Measurements from ENCODE around the gene LPAR1. TPM values are rescaled to one million over a fixed set of nuclear protein-coding genes. Genes with fewer than 3 reads are reported as not detected.

LPAR1 gene
- total RNA-seq, 1 experiment from 2014 or later = 4.9 TPM

GRCh38 chr9:110978516-110978915 lies 59.8 kb downstream of the LPAR1 start:
- no peaks in the 10 kb centered on the region for H3K27me3 Mint-ChIP-seq (ENCODE audit: low read depth)
- CTCF ChIA-PET = no interaction called here
- POLR2A ChIA-PET = no interaction called here
- H3K4me1 Mint-ChIP-seq = peaks cover 15% of the 10 kb centered on the region
- ATAC-seq = no peak
- H3K9me3 Mint-ChIP-seq = peaks cover 6% of the 10 kb centered on the region; the same call in 1 of the 2 replicates
- H3K27ac Mint-ChIP-seq = no peak overlapping the region
- TF ChIP-seq FOXJ3 (CRISPR knock-in tag; IDR thresholded peaks at IDR 0.05; ENCODE audit: borderline replicate concordance) (no peak), ATF6 (CRISPR knock-in tag; IDR thresholded peaks at IDR 0.05) (no peak), RELA (CRISPR knock-in tag; IDR thresholded peaks at IDR 0.05; ENCODE audit: borderline replicate concordance) (no peak), KAT7 (CRISPR knock-in tag; IDR thresholded peaks at IDR 0.05; ENCODE audit: borderline replicate concordance) (no peak), JUN (CRISPR knock-in tag; IDR thresholded peaks at IDR 0.05) (no peak), SMAD4 (CRISPR knock-in tag; IDR thresholded peaks at IDR 0.05) (no peak), ZBTB21 (CRISPR knock-in tag; IDR thresholded peaks at IDR 0.05; ENCODE audit: borderline replicate concordance) (no peak), ATF3 (CRISPR knock-in tag; conservative IDR thresholded peaks at IDR 0.05) (no peak), E2F4 (CRISPR knock-in tag; IDR thresholded peaks at IDR 0.05; ENCODE audit: borderline replicate concordance, low read depth) (no peak), CBFB (CRISPR knock-in tag; IDR thresholded peaks at IDR 0.05; ENCODE audit: low read depth) (no peak), PRDM15 (CRISPR knock-in tag; IDR thresholded peaks at IDR 0.05) (no peak), ERG (CRISPR knock-in tag; IDR thresholded peaks at IDR 0.05) (no peak), NFE2L1 (CRISPR knock-in tag; IDR thresholded peaks at IDR 0.05) (no peak), OVOL2 (CRISPR knock-in tag; IDR thresholded peaks at IDR 0.05; ENCODE audit: borderline replicate concordance) (no peak), GRHL2 (CRISPR knock-in tag; IDR thresholded peaks at IDR 0.05; ENCODE audit: insufficient replicate concordance, severe bottlenecking) (no peak), ZNF317 (CRISPR knock-in tag; IDR thresholded peaks at IDR 0.05; ENCODE audit: borderline replicate concordance, low read depth) (no peak)
- no peak overlapping the region for H3K4me3 Mint-ChIP-seq
- no peaks in the 10 kb centered on the region for H3K36me3 Mint-ChIP-seq
- DNase-seq (ENCODE audit: low spot score) = no peak

GRCh38 chr9:110977259-110977709 lies 61.0 kb downstream of the LPAR1 start:
- POLR2A ChIA-PET = no interaction called here
- H3K36me3 Mint-ChIP-seq = no peaks in the 10 kb centered on the region; the same call in 1 of the 2 replicates
- peaks cover 6% of the 10 kb centered on the region; the same call in 1 of the 2 replicates for H3K9me3 Mint-ChIP-seq
- H3K27me3 Mint-ChIP-seq (ENCODE audit: low read depth) = no peaks in the 10 kb centered on the region
- ATAC-seq = no peak
- peaks cover 14% of the 10 kb centered on the region for H3K4me1 Mint-ChIP-seq
- no peak overlapping the region for H3K27ac Mint-ChIP-seq
- CTCF ChIA-PET = no interaction called here
- no peak for DNase-seq (ENCODE audit: low spot score)
- no peak overlapping the region for H3K4me3 Mint-ChIP-seq
- TF ChIP-seq MLX (CRISPR knock-in tag; IDR thresholded peaks at IDR 0.05) = no peak
- TF ChIP-seq SOX15 (CRISPR knock-in tag; IDR thresholded peaks at IDR 0.05) = no peak
- TF ChIP-seq PREB (CRISPR knock-in tag; IDR thresholded peaks at IDR 0.05; ENCODE audit: borderline replicate concordance) = no peak
- TF ChIP-seq GABPB1 (CRISPR knock-in tag; IDR thresholded peaks at IDR 0.05) = no peak
- TF ChIP-seq KAT7 (CRISPR knock-in tag; IDR thresholded peaks at IDR 0.05; ENCODE audit: borderline replicate concordance) = no peak
- no peak for TF ChIP-seq SP1 (CRISPR knock-in tag; conservative IDR thresholded peaks at IDR 0.05)
- no peak for TF ChIP-seq ZBTB21 (CRISPR knock-in tag; IDR thresholded peaks at IDR 0.05; ENCODE audit: borderline replicate concordance)
- TF ChIP-seq PRRX2 (CRISPR knock-in tag; IDR thresholded peaks at IDR 0.05) = no peak
- TF ChIP-seq HMGA2 (CRISPR knock-in tag; IDR thresholded peaks at IDR 0.05) = no peak
- TF ChIP-seq ZNF232 (CRISPR knock-in tag; IDR thresholded peaks at IDR 0.05) = no peak
- TF ChIP-seq SMAD4 (CRISPR knock-in tag; IDR thresholded peaks at IDR 0.05) = no peak
- no peak for TF ChIP-seq ZNF396 (CRISPR knock-in tag; IDR thresholded peaks at IDR 0.05; ENCODE audit: borderline replicate concordance)
